ENCODE data around the gene SH3RF1.

SH3RF1 gene

DNA sequence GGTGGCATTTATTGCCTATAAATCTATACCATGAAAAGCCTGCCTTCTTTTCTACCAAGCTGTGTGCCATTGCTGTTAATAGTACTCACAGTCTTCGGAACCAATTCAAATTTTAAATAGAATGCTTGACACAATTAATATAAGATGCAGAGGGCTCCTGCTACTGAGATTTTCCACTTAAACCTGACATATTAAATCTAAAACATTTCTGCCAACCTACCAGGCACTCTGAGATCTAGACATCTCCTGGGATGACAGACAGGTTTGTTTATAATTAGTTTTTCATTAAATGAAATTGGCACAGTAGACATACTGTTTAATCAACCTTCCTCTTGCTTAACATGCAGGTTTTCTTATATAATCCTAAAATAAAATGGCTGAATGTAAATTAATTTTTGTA lies 143.4 kb downstream of the SH3RF1 start:
- no peak for DNase-seq

GRCh38 chr4:169124661-169125060 lies 146.1 kb downstream of the SH3RF1 start:
- DNase-seq, result no peak

DNA sequence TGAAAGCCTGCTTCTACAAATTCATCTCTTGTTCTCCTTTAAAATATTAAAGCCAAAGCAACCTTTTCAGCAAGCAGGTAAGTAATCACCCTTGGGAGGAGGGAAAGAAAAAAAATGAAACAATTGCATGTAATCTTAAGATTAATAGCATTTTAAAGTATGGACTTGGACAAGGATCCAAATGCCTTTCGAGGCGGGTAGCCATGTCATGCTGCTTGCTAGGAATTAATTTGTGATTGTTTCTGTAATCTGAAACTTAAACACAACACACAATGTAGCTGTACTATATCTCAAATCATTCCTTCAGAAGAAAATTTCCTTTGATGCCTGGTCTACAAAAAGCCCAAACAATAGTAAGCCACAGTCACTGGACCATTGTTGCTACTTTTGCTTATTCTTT lies 148.3 kb downstream of the SH3RF1 start:
- DNase-seq, result no peak

DNA sequence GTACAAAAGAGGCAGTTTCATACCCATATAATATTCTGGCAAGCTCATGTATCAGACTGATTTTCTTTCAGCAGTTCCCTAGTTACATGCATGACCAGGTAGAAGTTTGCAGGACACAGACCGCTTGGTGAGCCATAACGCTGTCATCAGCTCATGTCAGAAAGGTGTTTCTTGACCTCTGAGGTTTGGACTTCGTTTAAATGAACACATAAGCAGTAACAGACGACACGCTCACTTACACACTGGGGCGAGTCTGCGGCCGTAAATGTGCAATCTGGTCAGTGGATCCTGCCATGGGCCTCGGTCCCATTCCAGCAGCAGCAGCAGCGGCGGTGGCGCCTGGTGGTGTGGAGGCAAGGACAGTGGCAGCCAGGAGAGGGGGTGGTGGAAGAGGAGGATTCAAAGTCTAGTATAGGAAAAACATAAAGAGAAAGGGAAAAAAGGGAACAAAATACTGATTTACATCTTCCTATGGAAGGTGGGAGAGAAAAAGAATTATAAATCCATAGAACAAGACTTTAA lies 148.8 kb downstream of the SH3RF1 start:
- no peak for DNase-seq

- no peak for DNase-seq
Measured at GRCh38 chr4:169120624-169121023, 150.1 kb downstream of the SH3RF1 start.

DNA sequence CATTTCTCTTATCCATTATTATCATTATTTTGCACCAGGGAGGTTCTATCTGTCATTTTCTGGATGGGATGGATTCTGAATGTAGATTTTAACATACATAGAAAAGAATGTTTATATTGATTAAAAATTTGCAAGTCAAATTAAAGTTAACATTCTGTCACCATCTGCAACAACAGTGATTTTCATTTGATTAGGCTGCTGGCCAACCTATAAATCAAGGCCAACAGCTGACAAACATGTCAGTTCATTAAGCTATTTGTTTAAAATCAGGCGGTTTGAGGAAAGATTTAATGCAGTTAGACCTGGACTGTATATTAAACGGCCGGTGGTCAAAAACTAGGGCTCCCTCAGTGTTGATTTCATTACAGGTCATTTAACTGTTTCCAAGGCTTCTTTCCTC lies 151.2 kb downstream of the SH3RF1 start:
- no peak for DNase-seq

GRCh38 chr4:169117591-169118081 lies 153.1 kb downstream of the SH3RF1 start:
- DNase-seq, result no peak

DNA sequence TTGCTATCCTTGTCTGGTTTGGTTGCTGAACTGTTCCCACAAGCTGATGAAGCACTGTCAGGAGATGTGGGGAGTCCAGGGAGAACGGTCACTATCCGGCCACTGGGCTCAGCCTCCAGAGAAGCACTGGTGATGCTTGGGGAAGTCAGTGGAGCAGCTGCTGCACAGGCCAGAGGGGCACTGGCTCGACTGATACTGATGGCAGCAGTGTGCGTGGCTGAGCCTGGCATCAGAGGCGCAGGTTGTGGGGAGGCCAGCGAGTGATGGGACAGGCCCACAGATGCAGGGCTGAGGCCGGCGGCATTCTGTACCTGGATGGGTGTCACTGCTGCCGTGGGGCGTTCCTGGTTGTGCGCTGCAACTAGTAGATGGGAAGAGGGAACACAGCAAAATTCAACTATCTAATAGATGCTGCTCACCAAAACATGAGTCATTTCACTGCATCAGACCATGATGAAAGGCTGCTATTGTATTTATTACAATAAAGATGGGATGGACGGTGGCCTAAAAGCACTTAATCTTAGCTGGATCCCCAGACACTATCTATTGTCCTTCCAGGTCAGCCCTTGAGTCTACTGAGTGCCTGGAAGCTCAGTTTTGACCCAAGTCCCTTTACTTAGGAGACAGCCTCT lies 154.4 kb downstream of the SH3RF1 start:
- DNase-seq, result no peak

DNA sequence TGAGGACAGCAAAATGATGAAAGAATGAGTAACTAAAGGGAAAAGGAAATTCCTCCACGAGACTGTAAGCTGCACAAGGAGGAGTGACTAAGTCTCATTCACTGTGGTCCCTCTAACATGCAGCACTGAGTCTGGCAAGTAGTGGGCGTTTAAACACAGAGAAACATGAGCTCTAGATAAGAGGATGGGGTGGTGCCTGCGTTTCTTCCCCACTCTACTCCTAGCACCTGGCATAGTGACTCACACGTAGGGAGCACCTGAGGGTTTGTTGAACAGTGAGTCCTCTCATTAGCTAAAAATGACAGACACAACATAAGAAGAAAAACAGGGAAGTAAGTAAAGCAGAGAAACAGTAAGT lies 154.9 kb downstream of the SH3RF1 start:
- no peak for DNase-seq

GRCh38 chr4:169115144-169115896 lies 155.4 kb downstream of the SH3RF1 start:
- DNase-seq, result no peak

DNA sequence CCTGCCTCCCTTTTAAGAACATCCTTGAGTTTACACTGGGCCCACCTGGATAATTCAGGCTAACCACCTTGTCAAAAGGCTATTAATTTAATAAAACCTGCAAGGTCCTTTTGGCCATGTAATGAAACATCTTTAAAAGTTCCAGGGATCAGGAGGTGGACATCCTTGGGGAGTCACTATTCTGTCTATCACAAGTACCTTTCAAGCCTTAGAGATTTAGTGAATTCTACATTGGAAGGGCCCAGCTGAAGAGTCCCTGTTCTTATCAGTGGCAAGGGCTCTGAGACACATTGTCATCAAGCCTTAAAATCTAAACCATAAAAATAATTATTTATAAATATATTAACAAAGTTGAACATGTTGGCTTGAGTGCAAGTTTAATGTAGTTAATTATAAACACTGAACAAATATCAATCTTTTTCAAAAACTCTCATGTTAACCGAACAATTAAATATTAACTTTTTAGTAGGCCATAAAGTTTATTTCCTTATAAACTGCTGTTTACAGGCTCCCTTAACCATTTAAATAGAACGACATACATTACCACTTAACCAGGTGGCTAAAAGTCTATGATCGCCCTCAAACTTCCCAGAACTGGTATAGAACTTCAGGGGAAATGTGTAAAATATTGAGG lies 156.3 kb downstream of the SH3RF1 start:
- no peak for DNase-seq

- no peak for DNase-seq
Measured at GRCh38 chr4:169110633-169111032, 160.1 kb downstream of the SH3RF1 start.

DNA sequence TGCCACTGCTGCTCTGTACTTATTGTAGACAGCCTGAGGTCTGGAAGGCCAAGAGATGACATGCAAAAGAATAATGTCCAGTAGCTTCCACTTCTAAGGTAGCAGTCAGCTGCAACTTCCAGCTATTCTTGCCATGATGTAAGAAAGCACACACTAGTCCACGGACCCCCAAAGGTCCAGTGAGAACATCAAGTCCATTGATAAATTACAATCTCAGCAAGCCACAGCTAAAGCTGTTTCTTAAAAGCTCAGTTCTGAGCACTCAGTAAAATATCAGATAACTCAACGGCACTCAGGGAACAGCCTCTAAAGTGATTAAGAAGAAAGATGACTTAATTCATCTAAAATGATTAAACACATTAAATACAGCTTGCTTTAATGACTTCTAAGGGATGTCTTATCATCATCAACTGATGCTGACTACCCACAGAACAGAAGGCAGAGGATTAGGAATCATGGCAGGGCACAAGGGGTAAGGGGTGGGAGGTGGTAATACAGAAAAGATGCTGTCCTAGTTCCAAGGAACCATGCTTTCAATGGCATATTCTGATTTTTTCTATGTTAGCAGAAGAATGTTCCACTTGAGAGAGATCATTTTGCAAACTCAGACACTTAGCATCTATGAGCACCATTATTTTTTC lies 161.6 kb downstream of the SH3RF1 start:
- no peak for DNase-seq

GRCh38 chr4:169108303-169108702 lies 162.5 kb downstream of the SH3RF1 start:
- DNase-seq, result no peak

DNA sequence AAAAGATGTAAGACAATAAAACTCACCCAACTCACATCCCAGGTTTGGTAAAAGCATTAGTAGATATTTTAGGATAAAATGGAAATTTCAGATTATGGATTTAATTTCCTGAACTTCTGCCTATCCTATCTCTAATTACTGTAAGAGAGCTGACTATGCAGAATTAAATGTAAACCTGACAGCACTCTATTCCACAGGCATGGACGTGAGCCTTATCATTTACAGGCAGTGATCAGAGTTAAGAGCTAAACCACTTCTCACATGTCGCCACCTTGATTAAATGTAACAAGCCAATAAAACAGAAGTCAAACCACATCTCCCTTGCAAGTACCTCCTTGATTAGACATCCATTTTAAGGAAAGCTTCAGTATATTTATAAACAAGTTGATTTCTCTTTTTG lies 163.2 kb downstream of the SH3RF1 start:
- DNase-seq, result no peak

DNA sequence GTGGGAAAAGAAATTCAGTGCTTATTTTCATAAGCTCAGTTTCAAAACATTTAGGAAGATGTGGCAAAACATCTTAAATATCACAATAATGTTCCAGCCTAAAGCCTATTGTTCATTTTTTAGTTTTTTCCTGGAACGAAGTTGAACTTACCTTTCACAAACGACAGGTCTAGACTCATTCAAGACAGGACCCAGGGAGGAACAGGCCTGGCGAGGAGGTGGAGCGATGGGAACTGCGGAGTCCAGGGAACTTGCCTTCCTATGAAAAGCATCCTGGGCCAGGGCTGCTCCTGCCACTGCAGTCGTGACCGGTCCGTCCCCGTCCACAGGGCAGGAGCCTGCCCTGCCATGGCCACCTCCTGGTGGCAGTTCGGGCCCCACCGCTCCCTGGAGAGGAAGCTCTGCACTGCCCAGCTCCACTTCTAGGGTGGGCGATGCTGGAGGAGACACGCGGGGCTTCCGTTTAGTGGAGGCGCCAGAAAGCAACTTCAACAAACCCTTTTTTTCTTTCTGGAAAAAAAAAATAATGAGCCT lies 164.0 kb downstream of the SH3RF1 start:
- DNase-seq, result no peak

DNA sequence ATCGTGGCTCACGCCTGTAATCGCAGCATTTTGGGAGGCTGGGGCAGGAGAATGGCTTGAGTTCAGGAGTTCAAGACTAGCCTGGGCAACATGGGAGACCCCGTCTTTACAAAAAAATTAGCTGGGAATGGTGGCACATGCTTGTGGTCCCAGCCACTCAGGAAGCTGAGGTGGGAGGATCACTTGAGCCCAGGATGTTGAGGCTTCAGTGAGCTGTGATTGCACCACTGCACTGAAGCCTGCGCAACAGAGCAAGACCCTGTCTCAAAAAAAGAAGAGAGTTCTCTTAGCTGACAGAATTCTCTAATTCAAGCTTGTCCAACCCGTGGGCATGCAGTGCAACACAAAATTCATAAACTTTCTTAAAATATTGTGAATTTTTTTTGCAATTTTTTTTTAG lies 165.1 kb downstream of the SH3RF1 start:
- no peak for DNase-seq

- no peak for DNase-seq
Measured at GRCh38 chr4:169103966-169104412, 166.8 kb downstream of the SH3RF1 start.

DNA sequence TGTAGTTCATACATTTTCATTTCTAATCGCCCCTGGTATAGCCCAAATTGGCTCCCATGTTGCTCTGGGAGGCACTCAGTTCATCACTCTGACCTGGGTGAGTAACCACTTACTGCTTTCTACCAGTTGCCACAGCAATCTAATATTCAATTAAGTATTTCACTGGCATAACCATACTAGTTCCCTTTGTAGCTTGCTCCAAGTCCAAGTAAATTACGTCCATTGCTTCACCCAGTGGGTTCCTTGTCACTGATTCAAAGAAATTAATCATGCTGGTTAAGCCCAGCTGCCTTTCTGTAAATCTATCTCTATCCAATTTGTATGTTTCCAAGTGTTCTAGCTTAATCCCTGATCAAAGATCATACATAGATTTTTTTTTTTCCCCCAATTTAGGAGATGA lies 168.7 kb downstream of the SH3RF1 start:
- no peak for DNase-seq

- no peak for DNase-seq
Measured at GRCh38 chr4:169100670-169101101, 170.1 kb downstream of the SH3RF1 start.

GRCh38 chr4:169099771-169100180 lies 171.0 kb downstream of the SH3RF1 start:
- no peak for DNase-seq

DNA sequence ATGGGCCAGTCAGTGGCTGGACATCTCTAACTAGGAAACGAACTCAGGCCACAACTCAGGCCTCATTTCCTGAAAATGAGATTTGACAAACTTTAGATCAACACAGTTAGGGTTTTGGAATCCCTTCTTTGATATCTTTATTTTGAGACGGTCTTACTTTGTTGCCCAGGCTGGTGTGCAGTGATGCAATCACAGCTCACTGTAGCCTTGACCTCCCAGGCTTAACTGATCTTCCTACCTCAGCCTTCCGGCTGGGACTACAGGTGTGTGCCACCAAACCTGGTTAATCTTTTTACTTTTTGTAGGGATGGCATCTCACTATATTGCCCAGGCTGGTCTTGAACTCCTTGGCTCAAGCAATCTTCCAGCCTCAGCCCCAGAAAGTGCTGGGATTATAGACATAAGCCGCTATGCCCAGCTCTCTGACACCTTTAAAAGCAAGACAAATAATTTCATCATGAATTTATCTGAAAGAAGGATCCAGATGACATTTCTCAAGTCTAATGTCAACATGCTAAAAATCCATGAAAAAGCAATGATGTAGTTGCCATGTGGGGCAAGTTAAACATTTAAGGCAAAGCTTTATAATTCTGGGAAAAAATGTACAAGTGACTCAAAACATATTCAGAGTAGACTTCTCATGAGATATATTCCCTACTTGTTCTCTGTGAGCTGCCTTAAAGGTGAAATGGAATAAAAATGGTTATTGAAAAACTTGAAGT lies 171.6 kb downstream of the SH3RF1 start:
- no peak for DNase-seq

Measured in stimulated activated naive CD4-positive, alpha-beta T cell (primary cell).